Prostate gland (tissue), 2 donors: Measurements from ENCODE around the gene CFAP46. TPM values are rescaled to one million over a fixed set of nuclear protein-coding genes. Genes with fewer than 3 reads are reported as not detected.

Experiments used
- DNase-seq: peaks from one replicate; pipeline ENCODE4 v3.0.0-alpha.2; 2019; ENCODE audit warnings: low spot score
- H3K27ac ChIP-seq, 2 donors: fragments of 200-600 bp; sonication (generic); 2 replicates each; pipeline ENCODE4 v1.5.1; 2017 to 2019
- H3K27me3 ChIP-seq: fragments of 200-600 bp; sonication (generic); replicated peaks from 2 replicates; pipeline ENCODE4 v1.5.1; 2019; ENCODE audit not compliant: insufficient read depth
- H3K36me3 ChIP-seq, 2 donors: fragments of 200-600 bp; sonication (generic); 1 replicate in 1 of 2; 2 replicates in 1 of 2; pipeline versions ENCODE4 v1.5.1 to v1.8.1; 2017 to 2019
- H3K4me1 ChIP-seq: fragments of 200-600 bp; sonication (generic); replicated peaks from 2 replicates; pipeline ENCODE4 v1.5.1; 2019
- H3K4me3 ChIP-seq, 2 donors: fragments of 200-600 bp; sonication (generic); 2 replicates each; pipeline ENCODE4 v1.5.1; 2017 to 2019
- H3K9me3 ChIP-seq: fragments of 200-600 bp; sonication (generic); 2 replicates; pipeline ENCODE4 v1.5.1; 2017
- CTCF ChIP-seq, 4 experiments: fragments of 200-600 bp in 2 of 4; fragments of 450-650 bp in 2 of 4; sonication (generic) in 2 of 4; IDR thresholded peaks; 1 replicate in 3 of 4; 2 replicates in 1 of 4; pipeline ENCODE4 v1.5.1; 2016 to 2019; ENCODE audit warnings: antibody characterized with exemption in 4 of 4, mild to moderate bottlenecking in 2 of 4, moderate library complexity in 2 of 4
- POLR2A ChIP-seq: fragments of 450-650 bp; IDR thresholded peaks from one replicate; pipeline ENCODE4 v1.6.1; 2016; ENCODE audit warnings: antibody characterized with exemption, mild to moderate bottlenecking
- POLR2AphosphoS5 ChIP-seq: sonication (generic); formaldehyde crosslinking; IDR thresholded peaks from one replicate; pipeline ENCODE4 v1.6.1; 2017; ENCODE audit warnings: antibody characterized with exemption
- WGBS: methylation state at CpG from one replicate; pipeline ENCODE4 v1.1.5; 2018; 5-methylcytosine and 5-hydroxymethylcytosine counted together
- intact Hi-C: fragments of 100-400 bp; cut with DNase I; formaldehyde crosslinking; loops from one replicate; pipeline ENCODE4 v1.14.2; 2022
- total RNA-seq, 2 donors: library from RNA; depleted of rRNA; stranded (reverse); fragments of >200 nt; gene quantifications; one replicate each; pipeline ENCODE4 v1.1.0, GENCODE V29; 2016

The CFAP46 gene
- total RNA-seq, 2 donors from 2014 or later = 1.4 to 9.3 TPM

- no peak overlapping the region for H3K27ac ChIP-seq
- intact Hi-C loops = no loop called here
- 81% methylated on average over 12 of the region's 12 CpGs for WGBS
Measured at GRCh38 chr10:132929480-132929879, 12.9 kb downstream of the CFAP46 start.

GRCh38 chr10:132928261-132928660, 14.1 kb downstream of the CFAP46 start:
- H3K4me1 ChIP-seq = no peaks in the 10 kb centered on the region
- no peaks in the 10 kb centered on the region for H3K27me3 ChIP-seq
- H3K27ac ChIP-seq = no peak overlapping the region
- no peak for TF ChIP-seq POLR2A
- no peak for TF ChIP-seq POLR2AphosphoS5
- no peak for TF ChIP-seq CTCF (IDR thresholded peaks at IDR 0.05)
- H3K4me3 ChIP-seq = no peak overlapping the region
- H3K36me3 ChIP-seq = no peaks in the 10 kb centered on the region
- no peak for DNase-seq
- 93% methylated on average over 17 of the region's 17 CpGs for WGBS
- H3K9me3 ChIP-seq = no peaks in the 10 kb centered on the region
- intact Hi-C loops = no loop called here

More at GRCh38 chr10:132929480-132929879, 12.9 kb downstream of the CFAP46 start:
- Histone ChIP-seq H3K4me3 (no peak overlapping the region), H3K27me3 (no peaks in the 10 kb centered on the region), H3K9me3 (no peaks in the 10 kb centered on the region), H3K36me3 (no peaks in the 10 kb centered on the region), H3K4me1 (no peaks in the 10 kb centered on the region)
- no peak for TF ChIP-seq POLR2A
- no peak for TF ChIP-seq CTCF (IDR thresholded peaks at IDR 0.05)
- no peak for TF ChIP-seq POLR2AphosphoS5
- no peak for DNase-seq

- no peaks in the 10 kb centered on the region for H3K4me1 ChIP-seq
- no peak overlapping the region for H3K4me3 ChIP-seq
- DNase-seq = no peak
- no peaks in the 10 kb centered on the region for H3K36me3 ChIP-seq
- intact Hi-C loops = no loop called here
- no peaks in the 10 kb centered on the region for H3K9me3 ChIP-seq
- no peaks in the 10 kb centered on the region for H3K27me3 ChIP-seq
- TF ChIP-seq POLR2A (no peak), POLR2AphosphoS5 (no peak), CTCF (IDR thresholded peaks at IDR 0.05) (no peak)
- 77% methylated on average over 11 of the region's 11 CpGs for WGBS
- no peak overlapping the region for H3K27ac ChIP-seq
Measured at GRCh38 chr10:132927824-132928223, 14.5 kb downstream of the CFAP46 start.

- TF ChIP-seq POLR2AphosphoS5 (no peak), CTCF (IDR thresholded peaks at IDR 0.05) (no peak), POLR2A (no peak)
- Histone ChIP-seq H3K4me3 (no peak overlapping the region), H3K36me3 (no peaks in the 10 kb centered on the region), H3K27ac (no peak overlapping the region), H3K9me3 (no peaks in the 10 kb centered on the region), H3K27me3 (no peaks in the 10 kb centered on the region), H3K4me1 (no peaks in the 10 kb centered on the region)
- intact Hi-C loops = no loop called here
- 90% methylated on average over 48 of the region's 52 CpGs for WGBS
- no peak for DNase-seq
Measured at GRCh38 chr10:132926777-132927650, 15.4 kb downstream of the CFAP46 start.

GRCh38 chr10:132926070-132926469, 16.3 kb downstream of the CFAP46 start:
- 87% methylated on average over 11 of the region's 21 CpGs for WGBS
- no peak overlapping the region for H3K4me3 ChIP-seq
- no peak for DNase-seq
- TF ChIP-seq POLR2AphosphoS5 (no peak), CTCF (IDR thresholded peaks at IDR 0.05) (no peak), POLR2A (no peak)
- intact Hi-C loops = no loop called here
- no peaks in the 10 kb centered on the region for H3K36me3 ChIP-seq
- H3K9me3 ChIP-seq = no peaks in the 10 kb centered on the region
- no peaks in the 10 kb centered on the region for H3K4me1 ChIP-seq
- no peak overlapping the region for H3K27ac ChIP-seq
- no peaks in the 10 kb centered on the region for H3K27me3 ChIP-seq
